Frontal cortex (tissue), 4 donors: ENCODE results near the gene TMIGD1. TPM values are rescaled to one million over a fixed set of nuclear protein-coding genes. Genes with fewer than 3 reads are reported as not detected.
"Not testable (repeated sequence)": the region's sequence is repeated elsewhere in the genome, so short reads cannot be mapped to it uniquely, and the experiment has no call there.

ENCODE experiments used
- DNase-seq, 2 donors: peaks; one replicate each; pipeline ENCODE4 v3.0.0; 2012; ENCODE audit warnings: low spot score in 2 of 2
- FAIRE-seq: peaks from 2 replicates; lab custom pipeline; 2012; peaks lifted over from hg19 to GRCh38; lab: Jason Lieb, UNC
- total RNA-seq: library from RNA; depleted of rRNA; stranded (reverse); fragments of >200 nt; gene quantifications from one replicate; pipeline ENCODE4 v1.2.3, GENCODE V29; 2014
- donor health status: control.
- donor health status: control.
- donor health status: control.

The TMIGD1 gene
- total RNA-seq, 1 donor from 2014 or later: not detected

- FAIRE-seq (no peak), DNase-seq (no peak)
These were observed 26.4 kb upstream of the TMIGD1 start for GRCh38 chr17:30360086-30360808.

- DNase-seq (no peak), FAIRE-seq (no peak)
These were observed 24.4 kb upstream of the TMIGD1 start for GRCh38 chr17:30358055-30358760.

- DNase-seq (no peak), FAIRE-seq (no peak)
These were observed 23.6 kb upstream of the TMIGD1 start for GRCh38 chr17:30357476-30357875.

GRCh38 chr17:30354701-30355100 is 20.8 kb upstream of the TMIGD1 start:
- FAIRE-seq: no peak
- DNase-seq: no peak

- DNase-seq (no peak), FAIRE-seq (no peak)
These were observed 18.5 kb upstream of the TMIGD1 start for GRCh38 chr17:30352240-30352814.

- DNase-seq (no peak), FAIRE-seq (no peak)
These were observed 17.9 kb upstream of the TMIGD1 start for GRCh38 chr17:30351735-30352134.

GRCh38 chr17:30351263-30351662 is 17.4 kb upstream of the TMIGD1 start:
- FAIRE-seq: not testable (repeated sequence)

GRCh38 chr17:30349252-30349651 is 15.4 kb upstream of the TMIGD1 start:
- FAIRE-seq (no peak), DNase-seq (no peak)

More at GRCh38 chr17:30351263-30351662, 17.4 kb upstream of the TMIGD1 start:
- not testable (repeated sequence) for DNase-seq

- no peak for FAIRE-seq
- DNase-seq: no peak
These were observed 13.6 kb upstream of the TMIGD1 start for GRCh38 chr17:30347488-30347887.

GRCh38 chr17:30346221-30346795 is 12.5 kb upstream of the TMIGD1 start:
- FAIRE-seq: no peak

GRCh38 chr17:30345527-30346075 is 11.7 kb upstream of the TMIGD1 start:
- FAIRE-seq: no peak
- DNase-seq: no peak

More at GRCh38 chr17:30346221-30346795, 12.5 kb upstream of the TMIGD1 start:
- no peak for DNase-seq

- DNase-seq: no peak
- FAIRE-seq: no peak
These were observed 11.2 kb upstream of the TMIGD1 start for GRCh38 chr17:30345089-30345433.

GRCh38 chr17:30344283-30345088 is 10.6 kb upstream of the TMIGD1 start:
- FAIRE-seq (no peak), DNase-seq (peak; percentile 19 to 24)

GRCh38 chr17:30343796-30344195 is 9.9 kb upstream of the TMIGD1 start:
- FAIRE-seq (no peak), DNase-seq (no peak)

GRCh38 chr17:30343244-30343643 is 9.4 kb upstream of the TMIGD1 start:
- not testable (repeated sequence) for FAIRE-seq

GRCh38 chr17:30341703-30342249 is 7.9 kb upstream of the TMIGD1 start:
- no peak for DNase-seq
- no peak for FAIRE-seq

More at GRCh38 chr17:30343244-30343643, 9.4 kb upstream of the TMIGD1 start:
- not testable (repeated sequence) for DNase-seq

GRCh38 chr17:30340801-30341356 is 7.0 kb upstream of the TMIGD1 start:
- DNase-seq (no peak), FAIRE-seq (no peak)

GRCh38 chr17:30339086-30339485 is 5.2 kb upstream of the TMIGD1 start:
- no peak for DNase-seq
- FAIRE-seq: no peak
